H1 (cell line): ENCODE measurements around the gene TMEM183A. TPM values are rescaled to one million over a fixed set of nuclear protein-coding genes. Genes with fewer than 3 reads are reported as not detected.

ENCODE experiments used
- CTCF ChIA-PET: fragments of 300-600 bp; sonication (Branson Sonifier 250); formaldehyde crosslinking; loops from one replicate; lab custom pipeline; 2021; ENCODE audit not compliant: partially characterized antibody; lab: Charles Lee
- POLR2A ChIA-PET: fragments of 300-600 bp; sonication (Branson Sonifier 250); formaldehyde crosslinking; loops from one replicate; lab custom pipeline; 2021; ENCODE audit warnings: inconsistent platforms; ENCODE audit not compliant: partially characterized antibody; lab: Charles Lee
- DNase-seq, 2 experiments: peaks; one replicate each; pipeline versions ENCODE4 v3.0.0 to v3.0.0-alpha.2; 2010 to 2022; ENCODE audit warnings: low spot score in 2 of 2, low read depth in 1 of 2, mixed read lengths in 1 of 2
- FAIRE-seq: peaks from 2 replicates; lab custom pipeline; 2011; peaks lifted over from hg19 to GRCh38; lab: Jason Lieb, UNC
- H2AFZ ChIP-seq: 2 replicates; pipeline ENCODE4 v1.8.1; 2012; ENCODE audit warnings: low read length, inconsistent platforms
- H2AK5ac ChIP-seq: 2 replicates; pipeline ENCODE4 v1.6.1; 2013; ENCODE audit warnings: low read depth, low read length
- H2BK120ac ChIP-seq: replicated peaks from 2 replicates; pipeline ENCODE3; 2013; ENCODE audit warnings: low read depth, low read length, inconsistent platforms
- H2BK12ac ChIP-seq: 2 replicates; pipeline ENCODE4 v1.6.1; 2013; ENCODE audit warnings: low read depth, low read length
- H2BK15ac ChIP-seq: 2 replicates; pipeline ENCODE4 v1.6.1; 2013; ENCODE audit warnings: low read length
- H2BK20ac ChIP-seq: 2 replicates; pipeline ENCODE4 v1.6.1; 2013; ENCODE audit warnings: low read length
- H2BK5ac ChIP-seq: 2 replicates; pipeline ENCODE4 v1.6.1; 2013; ENCODE audit warnings: low read depth, low read length
- H3K14ac ChIP-seq: 2 replicates; pipeline ENCODE4 v1.6.1; 2013; ENCODE audit warnings: inconsistent platforms; ENCODE audit not compliant: insufficient read length
- H3K18ac ChIP-seq: 2 replicates; pipeline ENCODE4 v1.6.1; 2013; ENCODE audit warnings: low read length; ENCODE audit errors: extremely low read depth
- H3K23ac ChIP-seq: 2 replicates; pipeline ENCODE4 v1.6.1; 2013; ENCODE audit warnings: inconsistent platforms; ENCODE audit not compliant: insufficient read length
- H3K23me2 ChIP-seq: 2 replicates; pipeline ENCODE4 v1.6.1; 2013; ENCODE audit warnings: low read depth, low read length
- H3K27ac ChIP-seq: 2 replicates; pipeline ENCODE4 v1.6.1; 2011; ENCODE audit warnings: low read depth, low read length, inconsistent platforms
- H3K27me3 ChIP-seq, 4 experiments: replicated peaks in 1 of 4; 1 replicate in 1 of 4; 2 replicates in 3 of 4; pipeline versions ENCODE4 v1.6.1 to v1.8.1; 2011 to 2013; ENCODE audit warnings: low read length in 3 of 4, mild to moderate bottlenecking in 3 of 4, inconsistent platforms in 2 of 4, mixed read lengths in 2 of 4, moderate library complexity in 1 of 4; ENCODE audit not compliant: control insufficient read depth in 3 of 4, insufficient read depth in 3 of 4; ENCODE audit errors: extremely low read depth in 1 of 4
- H3K36me3 ChIP-seq, 4 experiments: 2 replicates each; pipeline versions ENCODE4 v1.6.1 to v1.8.1; 2011 to 2013; ENCODE audit warnings: mild to moderate bottlenecking in 4 of 4, low read length in 3 of 4, moderate library complexity in 2 of 4, control low read depth in 1 of 4, inconsistent platforms in 1 of 4; ENCODE audit not compliant: insufficient read depth in 4 of 4, control insufficient read depth in 2 of 4
- H3K4ac ChIP-seq: replicated peaks from 2 replicates; pipeline ENCODE3; 2013; ENCODE audit warnings: low read length, low read depth, mixed read lengths, inconsistent platforms; ENCODE audit not compliant: insufficient read length
- H3K4me1 ChIP-seq, 4 experiments: replicated peaks in 1 of 4; 1 replicate in 1 of 4; 2 replicates in 3 of 4; pipeline versions ENCODE4 v1.6.1 to v1.8.1; 2011 to 2013; ENCODE audit warnings: low read length in 3 of 4, inconsistent platforms in 2 of 4, mixed read lengths in 1 of 4; ENCODE audit not compliant: insufficient read depth in 4 of 4, control insufficient read depth in 3 of 4
- H3K4me2 ChIP-seq, 2 experiments: 2 replicates each; pipeline versions ENCODE4 v1.6.1 to v1.8.1; 2011 to 2013; ENCODE audit warnings: low read depth in 2 of 2, low read length in 2 of 2, control low read depth in 1 of 2, inconsistent platforms in 1 of 2, mild to moderate bottlenecking in 1 of 2; ENCODE audit not compliant: insufficient read depth in 1 of 2
- H3K4me3 ChIP-seq, 4 experiments: fragments of 200-600, 300-600 bp in 1 of 4; sonication (generic), shearing (Covaris generic), sonication (Bioruptor Twin) in 1 of 4; 2 replicates each; pipeline versions ENCODE4 v1.5.1 to v1.8.1; 2011 to 2016; ENCODE audit warnings: low read length in 4 of 4, low read depth in 3 of 4, control low read depth in 2 of 4, inconsistent platforms in 2 of 4, mild to moderate bottlenecking in 2 of 4, mixed read lengths in 1 of 4, moderate library complexity in 1 of 4; ENCODE audit not compliant: insufficient read depth in 2 of 4; ENCODE audit errors: extremely low read depth in 1 of 4
- H3K56ac ChIP-seq: replicated peaks from 2 replicates; pipeline ENCODE3; 2013; ENCODE audit warnings: low read depth, mild to moderate bottlenecking, mixed read lengths, low read length, inconsistent platforms; ENCODE audit not compliant: insufficient read length
- H3K79me1 ChIP-seq: 2 replicates; pipeline ENCODE4 v1.6.1; 2013; ENCODE audit warnings: low read depth, low read length, control low read depth
- H3K79me2 ChIP-seq, 2 experiments: 2 replicates each; pipeline versions ENCODE4 v1.6.1 to v1.8.1; 2012 to 2013; ENCODE audit warnings: low read length in 2 of 2, mild to moderate bottlenecking in 2 of 2, inconsistent platforms in 1 of 2; ENCODE audit not compliant: insufficient read depth in 2 of 2, control insufficient read depth in 1 of 2
- H3K9ac ChIP-seq, 4 experiments: replicated peaks in 1 of 4; 1 replicate in 1 of 4; 2 replicates in 3 of 4; pipeline versions ENCODE4 v1.6.1 to v1.8.1; 2011 to 2013; ENCODE audit warnings: low read depth in 3 of 4, low read length in 3 of 4, control low read depth in 2 of 4, mild to moderate bottlenecking in 2 of 4, moderate library complexity in 2 of 4, inconsistent platforms in 1 of 4; ENCODE audit errors: extremely low read depth in 1 of 4
- H3K9me3 ChIP-seq, 2 experiments: 2 replicates each; pipeline versions ENCODE4 v1.6.1 to v1.8.1; 2012 to 2013; ENCODE audit warnings: mild to moderate bottlenecking in 2 of 2, moderate library complexity in 2 of 2, control low read depth in 1 of 2, inconsistent platforms in 1 of 2, low read depth in 1 of 2, low read length in 1 of 2, mixed read lengths in 1 of 2; ENCODE audit not compliant: insufficient read depth in 2 of 2
- H4K20me1 ChIP-seq, 2 experiments: replicated peaks in 1 of 2; 2 replicates each; pipeline versions ENCODE3 to v1.8.1; 2011 to 2013; ENCODE audit warnings: inconsistent platforms in 2 of 2, low read length in 2 of 2, mild to moderate bottlenecking in 1 of 2; ENCODE audit not compliant: insufficient read depth in 2 of 2, control insufficient read depth in 1 of 2
- H4K5ac ChIP-seq: 2 replicates; pipeline ENCODE4 v1.6.1; 2013; ENCODE audit warnings: low read length, low read depth, mixed read lengths, inconsistent platforms; ENCODE audit not compliant: insufficient read length
- H4K8ac ChIP-seq: 2 replicates; pipeline ENCODE4 v1.8.0; 2013; ENCODE audit warnings: mild to moderate bottlenecking, moderate library complexity, low read length, inconsistent platforms; ENCODE audit not compliant: insufficient read depth; ENCODE audit errors: extremely low read depth
- H4K91ac ChIP-seq: replicated peaks from 2 replicates; pipeline ENCODE3; 2013; ENCODE audit warnings: low read length, mixed read lengths, inconsistent platforms; ENCODE audit not compliant: insufficient read length
- BCL11A ChIP-seq, 2 experiments: IDR thresholded peaks; one replicate each; pipeline ENCODE4 v1.6.1; 2011; ENCODE audit warnings: low read depth in 2 of 2, low read length in 2 of 2, mild to moderate bottlenecking in 2 of 2
- BRCA1 ChIP-seq: IDR thresholded peaks from 2 replicates; pipeline ENCODE4 v1.6.1; 2012; ENCODE audit warnings: low read depth, low read length, improper control_type of control experiment
- MAX ChIP-seq: IDR thresholded peaks from 2 replicates; pipeline ENCODE4 v1.6.1; 2012; ENCODE audit warnings: inconsistent platforms
- POU5F1 ChIP-seq: IDR thresholded peaks from 2 replicates; pipeline ENCODE4 v1.6.1; 2011; ENCODE audit warnings: low read depth, mild to moderate bottlenecking, low read length, moderate library complexity
- RAD21 ChIP-seq, 2 experiments: IDR thresholded peaks in 1 of 2; conservative IDR thresholded peaks in 1 of 2; 2 replicates each; pipeline ENCODE4 v1.6.1; 2011; ENCODE audit warnings: low read depth in 2 of 2, low read length in 2 of 2, improper control_type of control experiment in 1 of 2, inconsistent platforms in 1 of 2, mild to moderate bottlenecking in 1 of 2, moderate library complexity in 1 of 2
- SIN3A ChIP-seq, 2 experiments: IDR thresholded peaks in 1 of 2; conservative IDR thresholded peaks in 1 of 2; 2 replicates each; pipeline ENCODE4 v1.6.1; 2011 to 2012; ENCODE audit warnings: low read length in 2 of 2, improper control_type of control experiment in 1 of 2, low read depth in 1 of 2, mild to moderate bottlenecking in 1 of 2
- SIX5 ChIP-seq: IDR thresholded peaks from 2 replicates; pipeline ENCODE4 v1.6.1; 2011; ENCODE audit warnings: mild to moderate bottlenecking, low read depth, low read length
- SP2 ChIP-seq: IDR thresholded peaks from 2 replicates; pipeline ENCODE4 v1.6.1; 2012; ENCODE audit warnings: mild to moderate bottlenecking, low read length, inconsistent platforms
- SP4 ChIP-seq: IDR thresholded peaks from 2 replicates; pipeline ENCODE4 v1.6.1; 2012; ENCODE audit warnings: low read length, inconsistent platforms
- SRF ChIP-seq: IDR thresholded peaks from 2 replicates; pipeline ENCODE4 v1.6.1; 2011; ENCODE audit warnings: mild to moderate bottlenecking, low read depth, low read length, moderate library complexity
- TCF12 ChIP-seq: IDR thresholded peaks from 2 replicates; pipeline ENCODE4 v1.6.1; 2011; ENCODE audit warnings: low read depth, mild to moderate bottlenecking, low read length
- WGBS, 2 experiments: shearing (Covaris generic) in 1 of 2; methylation state at CpG; one replicate each; pipeline versions ENCODE4 v1.1.6 to v1.1.7; 2013 to 2015; ENCODE audit warnings: low lambda C conversion rate in 2 of 2, mixed read lengths in 2 of 2, inconsistent platforms in 1 of 2, low coverage in 1 of 2, missing lambda C conversion rate in 1 of 2; ENCODE audit not compliant: insufficient replicate concordance in 2 of 2, insufficient coverage in 1 of 2, insufficient read length in 1 of 2; ENCODE audit errors: extremely low coverage in 1 of 2, missing lambda C conversion rate in 1 of 2; 5-methylcytosine and 5-hydroxymethylcytosine counted together
- polyA plus RNA-seq, 7 experiments: library from polyadenylated mRNA; depleted of rRNA in 3 of 7; stranded (reverse) in 5 of 7; unstranded in 2 of 7; fragments of >200 nt in 5 of 7; fragments of 200-250 nt in 2 of 7; gene quantifications; 1 replicate in 5 of 7; 2 replicates in 1 of 7; 4 replicates in 1 of 7; pipeline versions ENCODE4 v1.2.1 to v1.2.3, GENCODE V29; 2011 to 2013; ENCODE audit warnings: missing spikeins in 2 of 7, mixed read lengths in 2 of 7
- total RNA-seq: library from RNA; stranded (reverse); fragmentation: NEBNext Ultra II Directional; extraction: Animal tissue kit (Norgen Biotek cat#: 25700); gene quantifications from 2 replicates; pipeline ENCODE4 v1.2.1, GENCODE V29; 2021
- TF ChIP-seq, protein P1 (sequence below): IDR thresholded peaks from 2 replicates; pipeline ENCODE4 v1.6.1; 2011; ENCODE audit warnings: low read length, improper control_type of control experiment

The TMEM183A gene
- total and polyA plus RNA-seq, 2 of the 8 experiments (the other 6 are each of a cell fraction or from before 2014, with no cell fraction given): 107 to 173 TPM

DNA sequence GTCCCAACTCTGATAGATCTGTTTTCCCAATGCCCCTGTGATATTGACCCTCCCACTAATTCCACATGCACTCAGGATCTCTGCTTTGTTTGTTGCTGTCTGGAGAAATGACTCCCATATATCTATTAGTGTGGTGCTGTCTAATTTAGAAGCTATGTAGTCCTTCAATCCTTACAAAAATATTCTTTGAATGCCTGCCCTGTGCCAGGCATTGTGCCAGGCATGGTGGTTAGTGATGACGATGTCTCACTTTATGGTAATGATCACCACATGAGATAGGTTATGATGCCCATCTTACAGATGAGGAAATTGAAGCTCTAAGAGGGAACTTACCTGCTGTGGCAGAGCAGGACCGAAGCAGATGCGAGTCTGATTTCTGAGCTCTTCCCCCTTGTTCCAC, 65.7 kb downstream of the TMEM183A start:
- ChIA-PET POLR2A (interaction anchor here (1.2 kb wide), 1 partner anchor 24 kb away, joined by 3 read pairs; no protein-coding TSS in a partner anchor), CTCF (interaction anchor here (0.7 to 49.7 kb wide), 6 partner anchors 11 to 143 kb away, joined by 3 to 1089 read pairs (median 73); partner anchors contain the start of genes ADORA1, MYOG and PPFIA4)
- Histone ChIP-seq H3K36me3 (no peaks in the 10 kb centered on the region), H2AFZ (no peak overlapping the region), H3K27ac (no peak overlapping the region), H3K4me1 (peaks cover 0 to 10% (median 5%) of the 10 kb centered on the region in 4 experiments; a peak in 5 of 7 replicates), H3K79me1 (no peaks in the 10 kb centered on the region; the same call in 1 of the 2 replicates), H4K20me1 (peaks cover 0 to 5% of the 10 kb centered on the region in 2 experiments), H2AK5ac (no peak overlapping the region), H3K27me3 (peaks cover 3 to 32% (median 31%) of the 10 kb centered on the region in 4 experiments), H3K79me2 (no peaks in the 10 kb centered on the region), H2BK20ac (no peak overlapping the region), H3K4me2 (no peak overlapping the region), H2BK12ac (no peak overlapping the region), H3K4me3 (no peak overlapping the region), H2BK120ac (no peak overlapping the region), H4K5ac (no peak overlapping the region), H3K4ac (no peak overlapping the region), H2BK5ac (no peak overlapping the region), H3K9me3 (no peaks in the 10 kb centered on the region), H3K9ac (no peak overlapping the region), H2BK15ac (no peak overlapping the region), H3K14ac (no peak overlapping the region), H4K8ac (no peak overlapping the region), H3K23ac (no peak overlapping the region), H4K91ac (no peak overlapping the region), H3K23me2 (peaks cover 6% of the 10 kb centered on the region; the same call in 1 of the 2 replicates), H3K56ac (no peak overlapping the region), H3K18ac (no peak overlapping the region)
- DNase-seq (no peak), FAIRE-seq (no peak)
- WGBS, 2 experiments: 89% methylated on average over 3 of the region's 3 CpGs; no CpG with 5 or more reads in 1 of the 2 experiments
- TF ChIP-seq SRF: no peak
- TF ChIP-seq RAD21 (IDR thresholded peaks at IDR 0.05 in 1 of 2, conservative IDR thresholded peaks at IDR 0.05 in 1 of 2; ENCODE audit: low read depth in 2 of 2, low read length in 2 of 2): no peak
- TF ChIP-seq MAX: no peak
- TF ChIP-seq SP2: no peak
- TF ChIP-seq SIN3A (conservative IDR thresholded peaks at IDR 0.05 in 1 of 2, IDR thresholded peaks at IDR 0.05 in 1 of 2; ENCODE audit: low read depth in 1 of 2, low read length in 2 of 2): no peak
- TF ChIP-seq BCL11A (IDR thresholded peaks at IDR 0.05; ENCODE audit: low read depth in 2 of 2, low read length in 2 of 2): no peak
- TF ChIP-seq SIX5: no peak
- no peak for TF ChIP-seq SP4
- no peak for TF ChIP-seq BRCA1
- no peak for TF ChIP-seq TCF12
- no peak for TF ChIP-seq POU5F1
- TF ChIP-seq, protein P1, sequence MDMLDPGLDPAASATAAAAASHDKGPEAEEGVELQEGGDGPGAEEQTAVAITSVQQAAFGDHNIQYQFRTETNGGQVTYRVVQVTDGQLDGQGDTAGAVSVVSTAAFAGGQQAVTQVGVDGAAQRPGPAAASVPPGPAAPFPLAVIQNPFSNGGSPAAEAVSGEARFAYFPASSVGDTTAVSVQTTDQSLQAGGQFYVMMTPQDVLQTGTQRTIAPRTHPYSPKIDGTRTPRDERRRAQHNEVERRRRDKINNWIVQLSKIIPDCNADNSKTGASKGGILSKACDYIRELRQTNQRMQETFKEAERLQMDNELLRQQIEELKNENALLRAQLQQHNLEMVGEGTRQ: no peak
